IMR-90 (cell line): ENCODE results near the gene RMI1. TPM values are rescaled to one million over a fixed set of nuclear protein-coding genes. Genes with fewer than 3 reads are reported as not detected.

ENCODE experiments used
- microRNA-seq, 2 experiments: library from miRNA; stranded (forward) in 1 of 2; unstranded in 1 of 2; fragments of 10-50 nt in 1 of 2; fragments of <30 nt in 1 of 2; gene quantifications in 1 of 2; microRNA quantifications in 1 of 2; one replicate each; pipeline versions ENCODE3 to v1.1.0; 2013 to 2020; ENCODE audit not compliant: insufficient read depth in 1 of 2, insufficient read length in 1 of 2, unreplicated experiment in 1 of 2
- polyA plus RNA-seq, 3 experiments: library from polyadenylated mRNA; depleted of rRNA; stranded (reverse); fragments of >200 nt; gene quantifications; 2 replicates each; pipeline ENCODE4 v1.2.3, GENCODE V29; 2012; ENCODE audit warnings: low replicate concordance in 1 of 3
- small RNA-seq, 5 experiments: library from RNA; depleted of rRNA; stranded (forward); fragments of <200 nt; gene quantifications; one replicate each; pipeline ENCODE3, GENCODE V24; 2012
- total RNA-seq: library from RNA; depleted of rRNA; stranded (reverse); fragments of >200 nt; gene quantifications from 2 replicates; pipeline ENCODE4 v1.2.3, GENCODE V29; 2012; rRNA removed

Gene RMI1
- total and polyA plus RNA-seq, 2 of the 4 experiments (the other 2 are of a cell fraction): 4.4 to 6.8 TPM

Small RNA genes lying within 50 kb of the gene (microRNA-seq; reads per million reads assigned to microRNA genes)
- gene MIR7-1 (ENCODE audit: unreplicated experiment): 65.4 reads per million, percentile 47 among the genes with 10 or more reads in this experiment
- gene RF00019 (ENCODE audit: insufficient read depth, insufficient read length): not detected

Small RNA genes lying within 50 kb of the gene (small RNA-seq; reads per million reads assigned to genes)
- 0 reads per million in 5 experiments for gene RF00019

Other genes with a start within 250 kb of the RMI1 start
- gene GKAP1, start 163.0 kb upstream of the RMI1 start, total RNA-seq: 0.18 and 1.7 TPM in 2 replicates
- 0.87 and 1.4 TPM in 2 replicates for gene GKAP1, start 163.0 kb upstream of the RMI1 start, polyA plus RNA-seq (2012; rRNA removed)
- 1.6 and 2.2 TPM in 2 replicates for gene KIF27, start 59.4 kb upstream of the RMI1 start, total RNA-seq
- gene KIF27, start 59.4 kb upstream of the RMI1 start, polyA plus RNA-seq (2012; rRNA removed): 0.32 and 0.60 TPM in 2 replicates
- gene HNRNPK, start 590 bp upstream of the RMI1 start, total RNA-seq: 422 and 601 TPM in 2 replicates
- gene HNRNPK, start 590 bp upstream of the RMI1 start, polyA plus RNA-seq (2012; rRNA removed): 419 and 458 TPM in 2 replicates